H9 (cell line): Measurements from ENCODE around the gene FYN. TPM values are rescaled to one million over a fixed set of nuclear protein-coding genes. Genes with fewer than 3 reads are reported as not detected.

ENCODE experiments used
- DNase-seq: peaks from one replicate; pipeline ENCODE4 v3.0.0-alpha.2; 2017
- H2AFZ ChIP-seq: one replicate; pipeline ENCODE4 v1.6.1; 2013; ENCODE audit warnings: mild to moderate bottlenecking, low read length, control low read depth, moderate library complexity
- H2AK5ac ChIP-seq: 2 replicates; pipeline ENCODE4 v1.6.1; 2013; ENCODE audit warnings: low read length, control low read depth, mixed read lengths; ENCODE audit not compliant: insufficient read length
- H2BK120ac ChIP-seq: one replicate; pipeline ENCODE4 v1.6.1; 2013; ENCODE audit warnings: low read depth, mild to moderate bottlenecking, low read length, control low read depth, inconsistent platforms; ENCODE audit not compliant: poor library complexity, severe bottlenecking
- H2BK12ac ChIP-seq: 2 replicates; pipeline ENCODE4 v1.6.1; 2013; ENCODE audit warnings: low read length, control low read depth, mixed read lengths, low read depth; ENCODE audit not compliant: insufficient read length
- H2BK15ac ChIP-seq: 2 replicates; pipeline ENCODE4 v1.6.1; 2013; ENCODE audit warnings: low read depth, low read length, control low read depth
- H2BK20ac ChIP-seq: one replicate; pipeline ENCODE4 v1.6.1; 2013; ENCODE audit warnings: low read depth, mild to moderate bottlenecking, low read length, control low read depth, inconsistent platforms; ENCODE audit not compliant: poor library complexity, severe bottlenecking
- H2BK5ac ChIP-seq: 2 replicates; pipeline ENCODE4 v1.6.1; 2013; ENCODE audit warnings: low read length, control low read depth, mixed read lengths; ENCODE audit not compliant: insufficient read length
- H3K14ac ChIP-seq: 2 replicates; pipeline ENCODE4 v1.6.1; 2013; ENCODE audit warnings: low read length, control low read depth; ENCODE audit not compliant: insufficient read depth
- H3K18ac ChIP-seq: 2 replicates; pipeline ENCODE4 v1.6.1; 2013; ENCODE audit warnings: low read depth, mild to moderate bottlenecking, mixed read lengths, low read length, control low read depth; ENCODE audit not compliant: insufficient read length
- H3K23ac ChIP-seq: 2 replicates; pipeline ENCODE4 v1.6.1; 2013; ENCODE audit warnings: low read length, control low read depth, mixed read lengths, low read depth; ENCODE audit not compliant: insufficient read length
- H3K23me2 ChIP-seq: 2 replicates; pipeline ENCODE4 v1.6.1; 2013; ENCODE audit warnings: low read depth, mild to moderate bottlenecking, mixed read lengths, low read length, control low read depth; ENCODE audit not compliant: insufficient read length, poor library complexity, severe bottlenecking
- H3K27ac ChIP-seq: 2 replicates; pipeline ENCODE4 v1.5.1; 2013; ENCODE audit warnings: low read length, control low read depth, mixed read lengths, low read depth; ENCODE audit not compliant: insufficient read length
- H3K27me3 ChIP-seq: 2 replicates; pipeline ENCODE4 v1.6.1; 2013; ENCODE audit warnings: low read length, control low read depth, inconsistent platforms; ENCODE audit not compliant: insufficient read depth
- H3K4ac ChIP-seq: 2 replicates; pipeline ENCODE4 v1.6.1; 2013; ENCODE audit warnings: low read depth, mild to moderate bottlenecking, control low read depth, inconsistent platforms, low read length, moderate library complexity
- H3K4me1 ChIP-seq: 2 replicates; pipeline ENCODE4 v1.6.1; 2013; ENCODE audit warnings: low read length, control low read depth, inconsistent platforms; ENCODE audit not compliant: insufficient read depth
- H3K4me2 ChIP-seq: 2 replicates; pipeline ENCODE4 v1.6.1; 2013; ENCODE audit warnings: low read length, control low read depth, mixed read lengths; ENCODE audit not compliant: insufficient read length, insufficient read depth
- H3K56ac ChIP-seq: 2 replicates; pipeline ENCODE4 v1.6.1; 2013; ENCODE audit warnings: low read depth, mild to moderate bottlenecking, mixed read lengths, low read length, control low read depth; ENCODE audit not compliant: insufficient read length
- H3K79me1 ChIP-seq: 2 replicates; pipeline ENCODE4 v1.6.1; 2013; ENCODE audit warnings: low read depth, mild to moderate bottlenecking, moderate library complexity, low read length, control low read depth, inconsistent platforms; ENCODE audit not compliant: insufficient read depth, poor library complexity, severe bottlenecking
- H3K79me2 ChIP-seq: 2 replicates; pipeline ENCODE4 v1.6.1; 2013; ENCODE audit warnings: low read length, control low read depth, inconsistent platforms; ENCODE audit not compliant: insufficient read depth
- H3K9ac ChIP-seq: 2 replicates; pipeline ENCODE4 v1.6.1; 2013; ENCODE audit warnings: low read length, control low read depth, mixed read lengths; ENCODE audit not compliant: insufficient read length; ENCODE audit errors: extremely low read depth
- H3K9me3 ChIP-seq: one replicate; pipeline ENCODE4 v1.6.1; 2013; ENCODE audit warnings: low read depth, low read length, inconsistent platforms; ENCODE audit not compliant: control insufficient read depth
- H3T11ph ChIP-seq: one replicate; pipeline ENCODE4 v1.6.1; 2013; ENCODE audit warnings: mild to moderate bottlenecking, low read length, control low read depth, inconsistent platforms
- H4K20me1 ChIP-seq: one replicate; pipeline ENCODE4 v1.6.1; 2013; ENCODE audit not compliant: control insufficient read depth, insufficient read length, insufficient read depth
- H4K5ac ChIP-seq: 2 replicates; pipeline ENCODE4 v1.6.1; 2013; ENCODE audit warnings: low read depth, mild to moderate bottlenecking, mixed read lengths, low read length, control low read depth; ENCODE audit not compliant: insufficient read length
- H4K8ac ChIP-seq: replicated peaks from 2 replicates; pipeline ENCODE4 v1.6.1; 2013; ENCODE audit warnings: low read length, control low read depth, mixed read lengths, low read depth; ENCODE audit not compliant: insufficient read length
- H4K91ac ChIP-seq: 2 replicates; pipeline ENCODE4 v1.6.1; 2013; ENCODE audit warnings: low read depth, mild to moderate bottlenecking, moderate library complexity, mixed read lengths, low read length, control low read depth; ENCODE audit not compliant: insufficient read length
- H3K27ac Mint-ChIP-seq, 3 experiments: 2 replicates in 2 of 3; 3 replicates in 1 of 3; pipeline ENCODE4 v1.8.0; 2020 to 2021; ENCODE audit warnings: mixed read lengths in 3 of 3, mild to moderate bottlenecking in 1 of 3, moderate library complexity in 1 of 3
- H3K27me3 Mint-ChIP-seq: 2 replicates; pipeline ENCODE4 v1.8.0; 2021; ENCODE audit warnings: low read depth, mild to moderate bottlenecking, moderate library complexity, mixed read lengths
- H3K36me3 Mint-ChIP-seq, 3 experiments: 2 replicates in 2 of 3; 3 replicates in 1 of 3; pipeline ENCODE4 v1.8.0; 2020 to 2021; ENCODE audit warnings: low read depth in 3 of 3, mixed read lengths in 3 of 3; ENCODE audit not compliant: insufficient read depth in 1 of 3
- H3K4me1 Mint-ChIP-seq, 2 experiments: 2 replicates each; pipeline ENCODE4 v1.8.0; 2020; ENCODE audit warnings: mixed read lengths in 2 of 2
- H3K4me3 Mint-ChIP-seq, 2 experiments: 2 replicates in 1 of 2; 3 replicates in 1 of 2; pipeline ENCODE4 v1.8.0; 2020 to 2021; ENCODE audit warnings: mild to moderate bottlenecking in 2 of 2, mixed read lengths in 2 of 2, moderate library complexity in 1 of 2
- H3K9me3 Mint-ChIP-seq, 2 experiments: 2 replicates in 1 of 2; 3 replicates in 1 of 2; pipeline ENCODE4 v1.8.0; 2020; ENCODE audit warnings: mild to moderate bottlenecking in 2 of 2, mixed read lengths in 2 of 2, moderate library complexity in 1 of 2
- WGBS: extraction: QIAGEN DNeasy Blood & Tissue Kit; methylation state at CpG from one replicate; pipeline ENCODE4 v1.1.7; 2013; ENCODE audit warnings: missing lambda C conversion rate, low lambda C conversion rate, mixed read lengths; ENCODE audit not compliant: insufficient read length; ENCODE audit errors: extremely low coverage; 5-methylcytosine and 5-hydroxymethylcytosine counted together
- total RNA-seq: library from RNA; stranded (reverse); gene quantifications from 2 replicates; pipeline ENCODE4 v1.2.1, GENCODE V29; 2021
- TF ChIP-seq, protein P1 (sequence below): fragments of 200-600 bp; sonication (generic); conservative IDR thresholded peaks from 3 replicates; pipeline ENCODE4 v1.8.0; 2021; ENCODE audit warnings: antibody characterized with exemption, mild to moderate bottlenecking

Gene FYN
- total RNA-seq, 1 experiment from 2014 or later: 64.8 TPM

DNA sequence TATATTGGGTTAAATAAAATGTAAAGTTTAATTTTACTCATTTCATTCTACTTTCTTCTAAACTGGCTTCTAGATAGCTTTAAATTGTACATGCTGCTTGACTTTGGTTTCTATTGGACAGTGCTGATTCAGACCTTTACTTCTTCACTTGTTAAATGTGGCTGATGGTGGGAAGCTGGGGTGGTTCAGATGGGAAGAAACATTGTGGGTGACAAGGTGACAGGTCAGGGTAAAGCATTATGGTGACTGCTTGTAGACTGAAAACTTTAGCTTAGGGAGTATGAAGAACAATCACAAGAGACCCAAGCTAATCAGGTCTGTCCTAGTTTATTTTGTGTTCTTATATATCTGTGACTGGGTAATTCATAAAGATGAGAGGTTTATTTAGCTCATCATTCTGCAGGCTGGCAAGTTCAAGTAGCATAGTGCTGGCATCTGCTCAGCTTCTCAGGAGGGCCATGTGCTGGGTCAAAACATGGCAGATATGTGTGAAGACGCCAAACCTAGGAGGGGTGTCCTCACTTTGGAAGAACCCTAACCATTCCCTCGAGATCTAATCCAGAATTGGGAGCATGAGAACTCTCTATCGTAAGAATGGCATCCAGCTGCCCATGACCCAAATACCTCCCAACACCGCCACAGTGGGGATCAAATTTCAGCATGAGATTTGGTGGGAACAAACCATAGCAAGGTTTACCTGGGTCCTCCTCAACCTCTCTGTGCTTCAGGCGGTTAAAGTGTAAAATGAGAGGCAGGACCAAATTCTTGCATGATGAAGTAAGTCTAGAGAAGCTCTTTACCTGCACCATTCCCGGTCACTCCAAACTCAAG is 102.8 kb downstream of the FYN start:
- Mint-ChIP-seq H3K27ac (peak overlapping the region; percentile 15 to 29 (median 19); a peak in 2 of 7 replicates), H3K36me3 (peaks cover 0 to 5% (median 5%) of the 10 kb centered on the region in 3 experiments; a peak in 4 of 7 replicates), H3K4me1 (peaks cover 28 to 45% of the 10 kb centered on the region in 2 experiments), H3K9me3 (no peaks in the 10 kb centered on the region), H3K27me3 (no peaks in the 10 kb centered on the region; the same call in 1 of the 2 replicates), H3K4me3 (no peak overlapping the region)
- peaks cover 11% of the 10 kb centered on the region; the same call in 1 of the 2 replicates for H3K4me1 ChIP-seq
- H3K18ac ChIP-seq: no peak overlapping the region
- peak overlapping the region; percentile 26 for H3K27ac ChIP-seq
- no peak overlapping the region for H3K56ac ChIP-seq
- TF ChIP-seq, protein P1, sequence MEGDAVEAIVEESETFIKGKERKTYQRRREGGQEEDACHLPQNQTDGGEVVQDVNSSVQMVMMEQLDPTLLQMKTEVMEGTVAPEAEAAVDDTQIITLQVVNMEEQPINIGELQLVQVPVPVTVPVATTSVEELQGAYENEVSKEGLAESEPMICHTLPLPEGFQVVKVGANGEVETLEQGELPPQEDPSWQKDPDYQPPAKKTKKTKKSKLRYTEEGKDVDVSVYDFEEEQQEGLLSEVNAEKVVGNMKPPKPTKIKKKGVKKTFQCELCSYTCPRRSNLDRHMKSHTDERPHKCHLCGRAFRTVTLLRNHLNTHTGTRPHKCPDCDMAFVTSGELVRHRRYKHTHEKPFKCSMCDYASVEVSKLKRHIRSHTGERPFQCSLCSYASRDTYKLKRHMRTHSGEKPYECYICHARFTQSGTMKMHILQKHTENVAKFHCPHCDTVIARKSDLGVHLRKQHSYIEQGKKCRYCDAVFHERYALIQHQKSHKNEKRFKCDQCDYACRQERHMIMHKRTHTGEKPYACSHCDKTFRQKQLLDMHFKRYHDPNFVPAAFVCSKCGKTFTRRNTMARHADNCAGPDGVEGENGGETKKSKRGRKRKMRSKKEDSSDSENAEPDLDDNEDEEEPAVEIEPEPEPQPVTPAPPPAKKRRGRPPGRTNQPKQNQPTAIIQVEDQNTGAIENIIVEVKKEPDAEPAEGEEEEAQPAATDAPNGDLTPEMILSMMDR: no peak
- H2AK5ac ChIP-seq: no peak overlapping the region
- no peak overlapping the region for H2BK20ac ChIP-seq
- H2BK15ac ChIP-seq: no peak overlapping the region
- no peak overlapping the region for H2AFZ ChIP-seq
- H3K27me3 ChIP-seq: no peaks in the 10 kb centered on the region
- H3K9me3 ChIP-seq: no peaks in the 10 kb centered on the region
- H3K79me1 ChIP-seq: peaks cover 4% of the 10 kb centered on the region
- H3K14ac ChIP-seq: no peak overlapping the region
- no peak overlapping the region for H4K8ac ChIP-seq
- no peaks in the 10 kb centered on the region for H3K79me2 ChIP-seq
- no peak overlapping the region for H4K5ac ChIP-seq
- WGBS: no CpG with 5 or more reads among the region's 6 CpGs
- H3K23me2 ChIP-seq: no peaks in the 10 kb centered on the region
- H3K23ac ChIP-seq: no peak overlapping the region
- no peaks in the 10 kb centered on the region for H4K20me1 ChIP-seq
- no peak overlapping the region for H3K9ac ChIP-seq
- no peak for DNase-seq
- H4K91ac ChIP-seq: no peak overlapping the region
- H2BK120ac ChIP-seq: no peak overlapping the region
- no peak overlapping the region for H2BK12ac ChIP-seq
- no peak overlapping the region for H3K4ac ChIP-seq
- peak overlapping the region; percentile 20 for H3K4me2 ChIP-seq
- no peak overlapping the region for H2BK5ac ChIP-seq
- H3T11ph ChIP-seq: no peak overlapping the region
